WERI-Rb-1 (cell line): Measurements from ENCODE around the gene FBXO33.

Experiments used
- DNase-seq: peaks from one replicate; pipeline ENCODE4 v3.0.0-alpha.2; 2020
- H3K27ac ChIP-seq: fragments of 250-450 bp; sonication (Bioruptor Pico); 2 replicates; pipeline ENCODE4 v1.5.1; 2020; ENCODE audit warnings: mild to moderate bottlenecking, moderate library complexity
- H3K27me3 ChIP-seq: fragments of 250-450 bp; sonication (Bioruptor Pico); 2 replicates; pipeline ENCODE4 v1.5.1; 2021; ENCODE audit warnings: mild to moderate bottlenecking, low read depth, moderate library complexity; ENCODE audit not compliant: insufficient read depth, severe bottlenecking
- H3K36me3 ChIP-seq: fragments of 250-450 bp; sonication (Bioruptor Pico); 2 replicates; pipeline ENCODE4 v1.5.1; 2020; ENCODE audit warnings: mild to moderate bottlenecking, moderate library complexity
- H3K4me3 ChIP-seq: 2 replicates; pipeline ENCODE4 v1.5.1; 2011; ENCODE audit warnings: low read depth, mild to moderate bottlenecking, control low read depth, low read length
- H3K9me3 ChIP-seq: fragments of 250-450 bp; sonication (Bioruptor Pico); 2 replicates; pipeline ENCODE4 v1.5.1; 2021; ENCODE audit warnings: mild to moderate bottlenecking, moderate library complexity; ENCODE audit not compliant: severe bottlenecking
- CTCF ChIP-seq: IDR thresholded peaks from 2 replicates; pipeline ENCODE4 v1.5.1; 2011; ENCODE audit warnings: low read depth, mild to moderate bottlenecking, control low read depth, inconsistent platforms, low read length

FBXO33 gene

GRCh38 chr14:39351708-39352107 lies 80.5 kb downstream of the FBXO33 start:
- no peaks in the 10 kb centered on the region for H3K36me3 ChIP-seq
- H3K4me3 ChIP-seq = no peak overlapping the region
- H3K27me3 ChIP-seq = no peaks in the 10 kb centered on the region
- no peak overlapping the region for H3K27ac ChIP-seq
- no peaks in the 10 kb centered on the region for H3K9me3 ChIP-seq
- TF ChIP-seq CTCF = no peak
- DNase-seq = no peak

- TF ChIP-seq CTCF = no peak
- no peak overlapping the region for H3K27ac ChIP-seq
- H3K4me3 ChIP-seq = no peak overlapping the region
- DNase-seq = no peak
- H3K36me3 ChIP-seq = no peaks in the 10 kb centered on the region
- no peaks in the 10 kb centered on the region for H3K27me3 ChIP-seq
- H3K9me3 ChIP-seq = no peaks in the 10 kb centered on the region
Observed at GRCh38 chr14:39350866-39351265, 81.4 kb downstream of the FBXO33 start.
